Activated naive CD4-positive, alpha-beta T cell treated with Interleukin-2 at 50 U/mL for 16 hours (primary cell): ENCODE data around the gene STXBP4.

Experiments
- DNase-seq: peaks from one replicate; pipeline ENCODE4 v3.0.0-alpha.2; 2020

STXBP4 gene

GRCh38 chr17:55177159-55177854 is 208.7 kb downstream of the STXBP4 start:
- DNase-seq: no peak

GRCh38 chr17:55177855-55178217 is 209.3 kb downstream of the STXBP4 start:
- DNase-seq: no peak

- no peak for DNase-seq
These were observed 218.6 kb downstream of the STXBP4 start for GRCh38 chr17:55186937-55187770.

DNA sequence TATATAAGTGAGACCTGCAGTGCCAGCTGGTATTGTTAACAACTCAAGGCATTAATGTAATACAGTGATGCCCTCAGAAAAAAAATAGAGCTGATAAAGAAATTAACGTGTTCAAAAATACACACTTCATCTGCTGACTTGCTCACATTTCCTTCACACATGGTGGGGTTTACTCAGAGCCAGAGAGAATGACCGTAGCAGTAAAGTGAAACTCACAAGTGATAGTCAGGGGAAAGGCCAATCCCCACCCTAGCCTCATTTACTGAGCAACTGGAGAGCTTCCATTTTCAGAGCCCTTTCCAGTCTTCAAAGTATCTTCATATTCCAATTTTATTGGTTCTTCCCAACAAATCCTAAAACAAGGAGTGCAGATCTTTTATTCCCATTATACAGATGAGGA is 222.2 kb downstream of the STXBP4 start:
- no peak for DNase-seq

DNA sequence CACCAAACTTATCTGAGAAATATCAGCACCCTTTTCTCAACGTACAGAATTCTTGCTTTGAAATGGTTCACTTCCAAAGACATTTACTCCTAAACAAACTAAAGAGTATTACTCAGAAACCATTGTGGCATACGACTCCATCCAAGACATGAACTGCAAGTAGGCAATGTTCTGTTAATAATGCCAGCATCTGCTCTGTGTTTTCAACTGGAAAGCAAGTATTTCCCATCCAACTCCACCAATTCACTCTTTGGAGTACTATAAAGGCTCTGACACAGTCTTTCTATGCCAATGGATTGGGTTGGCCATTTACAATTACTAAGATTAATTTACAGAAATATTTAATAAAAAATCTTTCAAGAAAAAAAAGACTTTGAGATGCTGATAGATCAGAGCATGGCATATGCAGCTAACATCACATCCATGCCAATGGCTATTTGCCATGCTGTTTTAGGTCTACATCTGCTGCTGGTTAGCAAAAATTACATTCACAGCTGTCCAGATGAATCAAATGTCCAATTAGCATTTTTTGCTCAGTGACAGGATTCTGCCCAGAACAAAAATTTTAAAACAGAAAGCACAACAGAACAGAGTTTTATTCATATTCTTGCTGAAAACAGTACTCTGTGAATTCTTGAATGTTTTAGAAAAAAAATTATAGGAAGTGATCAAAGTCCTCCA is 230.3 kb downstream of the STXBP4 start:
- no peak for DNase-seq

DNA sequence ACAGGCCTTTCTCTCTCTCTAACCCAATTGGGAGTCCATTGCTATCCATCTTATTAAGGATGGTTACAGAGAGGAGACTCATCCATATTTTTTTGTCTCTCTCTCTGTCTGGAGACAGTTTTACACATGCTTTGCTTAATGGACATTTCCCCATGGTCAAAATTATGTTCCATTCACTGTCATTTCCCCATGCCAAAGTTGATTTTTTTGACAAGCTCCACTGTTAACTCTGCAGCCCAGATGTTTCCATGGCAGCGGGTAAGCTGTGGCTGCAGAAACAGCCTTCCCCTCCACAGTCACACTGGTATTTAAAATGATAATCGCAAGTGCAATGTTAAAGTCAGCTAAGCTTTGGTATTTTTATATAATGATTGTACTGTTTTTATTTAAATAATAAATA is 232.3 kb downstream of the STXBP4 start:
- DNase-seq: no peak

DNA sequence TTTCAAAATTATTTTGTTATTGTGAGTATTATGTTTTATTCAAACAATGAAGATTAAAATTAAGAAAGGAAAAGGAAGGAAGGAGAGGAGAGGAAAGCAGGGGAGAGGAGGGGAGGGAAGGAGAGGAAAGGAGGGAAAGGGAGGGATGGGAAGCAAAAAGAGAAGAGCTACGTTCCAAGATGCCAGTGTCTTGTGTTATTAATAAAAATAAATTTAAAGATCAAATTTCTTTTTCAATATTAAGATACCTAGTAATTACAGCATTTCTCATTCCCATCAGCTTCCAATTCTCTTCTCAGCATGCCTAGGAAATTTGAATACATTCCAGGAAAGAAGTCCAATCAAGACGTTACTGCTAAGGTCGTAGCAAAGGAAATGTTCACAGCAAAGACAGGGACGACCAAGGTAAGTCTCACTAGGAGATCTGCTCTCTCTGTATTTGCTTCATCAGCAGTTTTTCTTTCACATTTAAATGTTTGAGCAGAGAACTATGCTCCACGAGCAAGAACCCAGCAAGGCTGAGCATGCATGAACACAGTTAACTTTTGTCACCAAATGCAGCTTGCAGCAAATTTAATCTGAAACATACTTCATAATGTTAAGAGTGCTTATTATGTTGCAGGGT is 232.9 kb downstream of the STXBP4 start:
- DNase-seq: no peak

DNA sequence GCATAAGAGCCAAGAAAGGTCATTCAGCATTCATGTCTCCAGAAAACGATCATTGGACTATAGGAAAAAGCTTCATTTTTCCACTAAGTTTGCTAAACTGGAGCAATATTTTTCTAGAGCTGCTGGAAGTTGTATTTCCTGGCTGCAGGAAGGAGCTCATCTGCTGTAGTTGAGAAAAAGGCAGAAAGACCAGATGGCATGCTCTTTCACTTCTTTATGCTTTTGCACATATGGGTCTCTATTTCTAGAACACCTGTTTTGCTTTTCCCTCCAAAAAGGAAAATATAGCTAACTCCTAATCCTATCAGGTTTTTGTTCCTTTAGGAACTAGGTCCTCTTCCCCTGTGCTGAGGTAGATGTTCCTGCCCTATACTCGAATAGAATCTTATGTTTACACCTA is 234.3 kb downstream of the STXBP4 start:
- no peak for DNase-seq

GRCh38 chr17:55208078-55208812 is 239.7 kb downstream of the STXBP4 start:
- no peak for DNase-seq

DNA sequence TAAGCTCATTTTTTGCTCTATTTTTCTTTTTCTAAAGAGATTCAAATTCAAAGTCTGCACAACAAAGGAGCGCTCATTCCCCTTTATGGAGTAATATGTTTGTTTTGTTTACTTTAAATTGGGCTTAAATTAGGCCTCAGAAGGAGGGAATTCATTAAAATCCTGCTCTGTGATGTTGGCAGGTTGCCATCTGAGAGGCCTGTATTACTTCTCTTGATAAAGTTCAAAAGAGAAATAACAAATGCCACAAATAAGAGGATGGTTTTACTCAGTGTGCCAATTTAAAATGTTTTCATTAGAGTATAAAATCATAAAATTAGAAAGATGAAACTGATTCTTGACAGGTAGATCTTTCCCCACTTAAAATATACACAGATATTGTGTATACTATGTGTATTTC is 241.7 kb downstream of the STXBP4 start:
- DNase-seq: no peak

DNA sequence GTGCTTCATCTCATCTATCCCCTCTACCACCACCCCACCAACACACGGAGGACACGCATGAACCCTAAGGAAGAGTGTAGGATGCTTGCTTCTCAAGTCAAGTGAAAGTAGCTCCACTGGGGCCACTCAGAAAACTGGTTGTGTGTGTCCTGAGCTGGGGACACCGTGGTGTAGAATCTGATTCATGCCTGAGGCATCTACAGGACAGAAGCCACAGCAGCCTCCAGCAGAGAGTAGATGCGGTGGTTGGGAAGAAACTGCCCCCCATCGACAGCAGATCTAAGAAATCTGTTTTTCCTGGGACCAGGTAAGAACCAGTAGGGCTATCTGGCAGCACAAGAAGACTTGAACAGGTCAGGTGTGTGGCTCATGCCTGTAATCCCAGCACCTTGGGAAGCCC is 244.3 kb downstream of the STXBP4 start:
- no peak for DNase-seq

DNA sequence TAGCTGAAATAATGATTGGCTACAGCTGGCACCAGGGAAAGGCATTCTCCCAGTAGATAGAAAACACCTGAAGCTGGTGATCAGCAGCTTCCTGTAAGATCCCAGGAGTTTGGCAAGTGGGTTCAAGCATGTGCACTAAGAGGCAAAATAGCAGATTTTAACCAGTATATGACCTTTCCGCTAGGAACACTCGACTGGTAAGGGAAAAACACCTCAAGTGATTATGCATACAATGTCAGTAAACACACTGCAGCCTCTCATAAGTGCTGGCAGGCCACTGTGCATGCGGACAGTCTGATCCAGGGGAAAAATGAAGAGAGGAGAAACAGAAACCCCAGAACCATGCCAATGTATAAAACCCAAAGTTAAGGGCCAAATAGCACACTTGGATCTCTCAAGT is 247.1 kb downstream of the STXBP4 start:
- no peak for DNase-seq

- DNase-seq: no peak
These were observed 248.3 kb downstream of the STXBP4 start for GRCh38 chr17:55216888-55217287.

GRCh38 chr17:55219459-55219858 is 250.9 kb downstream of the STXBP4 start:
- no peak for DNase-seq

- DNase-seq: no peak
These were observed 251.4 kb downstream of the STXBP4 start for GRCh38 chr17:55219934-55220333.
